Erythroblast (primary cell): Measurements from ENCODE around the gene RYR1.

Experiments
- GATA1 ChIP-seq: IDR thresholded peaks from 2 replicates; pipeline ENCODE4 v1.6.1; 2011; ENCODE audit warnings: low read depth, mild to moderate bottlenecking, control low read depth, low read length, moderate library complexity
- POLR2A ChIP-seq: IDR thresholded peaks from 2 replicates; pipeline ENCODE4 v1.6.1; 2011; ENCODE audit warnings: mild to moderate bottlenecking, low read length

GRCh38 chr19:38519168-38519567, 85.7 kb downstream of the RYR1 start:
- no peak for TF ChIP-seq POLR2A
- no peak for TF ChIP-seq GATA1
